HCT116 (cell line): Measurements from ENCODE around the gene VCAM1. TPM values are rescaled to one million over a fixed set of nuclear protein-coding genes. Genes with fewer than 3 reads are reported as not detected.

Source experiments
- ATAC-seq: fragments of 200-7000 bp; cut with Tn5 transposase; 2 replicates; pipeline ENCODE4 v1.9.1; 2020; ENCODE audit warnings: mild to moderate bottlenecking, moderate library complexity
- BruUV-seq: library from RNA; stranded (reverse); fragments of 400-500 nt; replicated peaks from 2 replicates; lab custom pipeline; 2021; lab: Mats Ljungman, UMichigan
- CTCF ChIA-PET: fragments of 300-600 bp; sonication (Branson Sonifier 250); formaldehyde crosslinking; loops from one replicate; lab custom pipeline; 2021; ENCODE audit warnings: antibody characterized with exemption; lab: Charles Lee
- POLR2A ChIA-PET: fragments of 300-600, 350-600 bp; sonication (Branson Sonifier 250); formaldehyde crosslinking; loops from one replicate; lab custom pipeline; 2021; ENCODE audit warnings: antibody characterized with exemption; lab: Charles Lee
- RAD21 ChIA-PET, 2 experiments: fragments of 300-600 bp; sonication (Branson Sonifier 250); formaldehyde crosslinking; loops; one replicate each; lab custom pipeline; 2023; ENCODE audit warnings: low total read pairs in 2 of 2; ENCODE audit not compliant: uncharacterized antibody in 2 of 2, unreplicated experiment in 2 of 2, low non-redundant PET in 1 of 2; lab: Charles Lee
- DNase-seq: peaks from one replicate; pipeline ENCODE4 v3.0.0-alpha.2; 2010; ENCODE audit warnings: low read depth, low spot score
- H2AFZ ChIP-seq: fragments of 200-600 bp; shearing (Covaris generic), sonication (generic); 2 replicates; pipeline ENCODE4 v1.6.1; 2017; ENCODE audit warnings: low read depth, mixed run types, mixed read lengths, antibody characterized with exemption, low read length; ENCODE audit not compliant: poor library complexity, severe bottlenecking
- H3K27ac ChIP-seq: 2 replicates; pipeline ENCODE4 v1.5.1; 2012; ENCODE audit warnings: low read depth, low read length
- H3K27me3 ChIP-seq: fragments of 200-600 bp; sonication (generic); 2 replicates; pipeline ENCODE4 v1.6.1; 2016; ENCODE audit warnings: mixed run types, low read length, mixed read lengths; ENCODE audit not compliant: insufficient read depth
- H3K36me3 ChIP-seq, 2 experiments: fragments of 200-500 bp in 1 of 2; fragments of 200-600 bp in 1 of 2; sonication (Bioruptor generic) in 1 of 2; sonication (generic) in 1 of 2; 2 replicates each; pipeline versions ENCODE4 v1.5.1 to v1.6.1; 2014 to 2016; ENCODE audit warnings: low read length in 2 of 2, inconsistent platforms in 1 of 2, mixed read lengths in 1 of 2, mixed run types in 1 of 2; ENCODE audit not compliant: insufficient read depth in 2 of 2, control insufficient read depth in 1 of 2
- H3K4me1 ChIP-seq, 2 experiments: fragments of 200-600 bp in 1 of 2; sonication (generic) in 1 of 2; 2 replicates each; pipeline versions ENCODE4 v1.5.1 to v1.6.1; 2012 to 2017; ENCODE audit warnings: low read length in 2 of 2, inconsistent platforms in 1 of 2, mild to moderate bottlenecking in 1 of 2, mixed read lengths in 1 of 2, mixed run types in 1 of 2, moderate library complexity in 1 of 2; ENCODE audit not compliant: insufficient read depth in 2 of 2, control insufficient read depth in 1 of 2
- H3K4me2 ChIP-seq: fragments of 200-600 bp; sonication (generic); 2 replicates; pipeline ENCODE4 v1.6.1; 2017; ENCODE audit warnings: mixed run types, low read length, mixed read lengths
- H3K4me3 ChIP-seq, 2 experiments: fragments of 200-600 bp in 1 of 2; sonication (generic) in 1 of 2; replicated peaks in 1 of 2; 2 replicates each; pipeline ENCODE4 v1.5.1; 2011 to 2016; ENCODE audit warnings: low read length in 2 of 2, control low read depth in 1 of 2, low read depth in 1 of 2, mild to moderate bottlenecking in 1 of 2, mixed read lengths in 1 of 2, mixed run types in 1 of 2
- H3K79me2 ChIP-seq: fragments of 200-600 bp; sonication (generic); 2 replicates; pipeline ENCODE4 v1.6.1; 2017; ENCODE audit warnings: mild to moderate bottlenecking, mixed run types, low read length, moderate library complexity, mixed read lengths; ENCODE audit not compliant: insufficient read depth
- H3K9ac ChIP-seq: fragments of 200-600 bp; sonication (generic); 2 replicates; pipeline ENCODE4 v1.6.1; 2016; ENCODE audit warnings: low read length, mixed read lengths
- H3K9me2 ChIP-seq: fragments of 200-600 bp; sonication (generic), shearing (Covaris generic); 2 replicates; pipeline ENCODE4 v1.6.1; 2017; ENCODE audit warnings: mixed run types, mild to moderate bottlenecking, moderate library complexity; ENCODE audit not compliant: insufficient read depth
- H3K9me3 ChIP-seq, 2 experiments: fragments of 200-500 bp in 1 of 2; fragments of 200-600 bp in 1 of 2; sonication (Bioruptor generic) in 1 of 2; sonication (generic) in 1 of 2; 2 replicates each; pipeline ENCODE4 v1.6.1; 2014 to 2017; ENCODE audit warnings: low read length in 2 of 2, mixed read lengths in 2 of 2, inconsistent platforms in 1 of 2, low read depth in 1 of 2, mild to moderate bottlenecking in 1 of 2, mixed run types in 1 of 2, moderate library complexity in 1 of 2; ENCODE audit not compliant: control insufficient read depth in 1 of 2, insufficient read depth in 1 of 2
- H4K20me1 ChIP-seq: fragments of 200-600 bp; sonication (generic), shearing (Covaris generic); 2 replicates; pipeline ENCODE4 v1.6.1; 2017; ENCODE audit warnings: mixed run types, mild to moderate bottlenecking, moderate library complexity; ENCODE audit not compliant: insufficient read depth
- CEBPB ChIP-seq: IDR thresholded peaks from 2 replicates; pipeline ENCODE4 v1.6.1; 2012; ENCODE audit warnings: low read depth
- EGR1 ChIP-seq: IDR thresholded peaks from 2 replicates; pipeline ENCODE4 v1.6.1; 2012; ENCODE audit warnings: low read depth
- EZH2 ChIP-seq: fragments of 200-600 bp; sonication (generic); IDR thresholded peaks from 2 replicates; pipeline ENCODE4 v1.6.1; 2017; ENCODE audit warnings: antibody characterized with exemption, mixed run types
- EZH2phosphoT487 ChIP-seq: fragments of 200-600 bp; IDR thresholded peaks from 2 replicates; pipeline ENCODE4 v1.6.1; 2018; ENCODE audit warnings: antibody characterized with exemption, borderline replicate concordance
- FOSL1 ChIP-seq: IDR thresholded peaks from 2 replicates; pipeline ENCODE4 v1.6.1; 2012; ENCODE audit warnings: low read depth
- JUND ChIP-seq: IDR thresholded peaks from 2 replicates; pipeline ENCODE4 v1.6.1; 2012
- POLR2A ChIP-seq: IDR thresholded peaks from 2 replicates; pipeline ENCODE4 v1.7.0; 2011; ENCODE audit warnings: borderline replicate concordance; ENCODE audit not compliant: insufficient read depth, insufficient read length; ENCODE audit errors: extremely low read depth
- POLR2AphosphoS5 ChIP-seq: IDR thresholded peaks from 2 replicates; pipeline ENCODE4 v1.6.1; 2011; ENCODE audit warnings: mild to moderate bottlenecking, low read depth, low read length, moderate library complexity
- SIN3A ChIP-seq: IDR thresholded peaks from 2 replicates; pipeline ENCODE4 v1.6.1; 2012; ENCODE audit warnings: low read depth
- SP1 ChIP-seq: IDR thresholded peaks from 2 replicates; pipeline ENCODE4 v1.6.1; 2012; ENCODE audit warnings: low read depth
- SRF ChIP-seq: IDR thresholded peaks from 2 replicates; pipeline ENCODE4 v1.6.1; 2012; ENCODE audit warnings: low read depth
- TCF7L2 ChIP-seq: IDR thresholded peaks from 2 replicates; pipeline ENCODE4 v1.7.0; 2011; ENCODE audit warnings: borderline replicate concordance, inconsistent platforms; ENCODE audit not compliant: insufficient read depth, insufficient read length; ENCODE audit errors: extremely low read depth
- YY1 ChIP-seq: IDR thresholded peaks from 2 replicates; pipeline ENCODE4 v1.6.1; 2011; ENCODE audit warnings: low read length, low read depth, moderate library complexity, mild to moderate bottlenecking; ENCODE audit not compliant: insufficient replicate concordance; ENCODE audit errors: extremely low read depth
- ZFX ChIP-seq: fragments of 450-650 bp; IDR thresholded peaks from 2 replicates; pipeline ENCODE4 v1.6.1; 2017
- ZNF274 ChIP-seq: fragments of 200-500 bp; sonication (Bioruptor generic); IDR thresholded peaks from 2 replicates; pipeline ENCODE4 v1.6.1; 2014; ENCODE audit warnings: mild to moderate bottlenecking, low read depth, low read length, inconsistent platforms
- intact Hi-C: fragments of 100-400 bp; cut with micrococcal nuclease; formaldehyde crosslinking; loops from 2 replicates; pipeline ENCODE4 v1.10.0; 2022
- total RNA-seq: library from RNA; stranded (reverse); gene quantifications from one replicate; pipeline ENCODE4 v1.2.1, GENCODE V29; 2021; ENCODE audit not compliant: unreplicated experiment
- TF ChIP-seq, protein P1 (sequence below): IDR thresholded peaks from 2 replicates; pipeline ENCODE4 v1.6.1; 2012
- TF ChIP-seq, protein P2 (sequence below): IDR thresholded peaks from 2 replicates; pipeline ENCODE4 v1.6.1; 2011; ENCODE audit warnings: mild to moderate bottlenecking, low read length, moderate library complexity; ENCODE audit not compliant: insufficient replicate concordance; ENCODE audit errors: extremely low read depth
- TF ChIP-seq, protein P3 (sequence below): IDR thresholded peaks from 2 replicates; pipeline ENCODE4 v1.6.1; 2012
- TF ChIP-seq, protein P4 (sequence below), 3 experiments: fragments of 200-600 bp in 1 of 3; sonication (generic) in 1 of 3; IDR thresholded peaks in 2 of 3; conservative IDR thresholded peaks in 1 of 3; 2 replicates each; pipeline ENCODE4 v1.5.1; 2012 to 2017; ENCODE audit warnings: low read depth in 2 of 3, low read length in 2 of 3, antibody characterized with exemption in 1 of 3, borderline replicate concordance in 1 of 3, control low read depth in 1 of 3, mild to moderate bottlenecking in 1 of 3, mixed read lengths in 1 of 3, mixed run types in 1 of 3, moderate library complexity in 1 of 3; ENCODE audit not compliant: insufficient read depth in 1 of 3
- TF ChIP-seq, protein P5 (sequence below): IDR thresholded peaks from 2 replicates; pipeline ENCODE4 v1.6.1; 2012; ENCODE audit warnings: low read depth

The VCAM1 gene
- total RNA-seq, 1 experiment from 2014 or later = 0.17 TPM

DNA sequence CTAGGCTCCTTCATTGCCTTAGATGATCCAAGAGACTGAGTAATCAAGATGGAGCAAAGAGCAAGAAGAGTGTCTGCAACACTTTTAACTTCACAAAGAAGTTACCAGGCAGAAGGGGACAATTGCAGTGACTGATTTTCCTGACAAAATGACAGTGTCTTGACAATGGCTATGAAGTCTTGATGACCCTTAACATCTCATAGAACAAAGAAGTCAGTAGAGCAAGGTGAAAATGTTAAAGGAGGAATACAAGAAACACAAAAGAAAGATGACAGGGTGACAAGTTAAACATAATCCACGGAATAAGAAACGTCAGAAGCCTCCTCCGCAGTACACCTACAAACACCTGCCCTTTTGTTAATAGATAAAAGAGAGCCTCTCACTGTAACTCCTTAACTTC lies 15.1 kb upstream of the VCAM1 start:
- Histone ChIP-seq H3K27me3 (no peaks in the 10 kb centered on the region), H3K9me3 (no peaks in the 10 kb centered on the region), H3K4me2 (no peak overlapping the region), H3K27ac (no peak overlapping the region), H3K36me3 (no peaks in the 10 kb centered on the region), H3K4me3 (no peak overlapping the region), H3K4me1 (no peaks in the 10 kb centered on the region), H3K79me2 (no peaks in the 10 kb centered on the region), H3K9ac (no peak overlapping the region), H2AFZ (no peak overlapping the region), H4K20me1 (no peaks in the 10 kb centered on the region), H3K9me2 (no peaks in the 10 kb centered on the region)
- intact Hi-C loops = no loop called here
- ATAC-seq (no peak), DNase-seq (no peak)
- ChIA-PET CTCF (no interaction called here), POLR2A (no interaction called here), RAD21 (no interaction called here)
- TF ChIP-seq CEBPB (no peak), TCF7L2 (no peak), POLR2A (no peak), YY1 (no peak), ZNF274 (no peak), SIN3A (no peak), JUND (no peak), POLR2AphosphoS5 (no peak), EZH2 (no peak), SP1 (no peak), EGR1 (no peak), FOSL1 (no peak), ZFX (no peak), EZH2phosphoT487 (no peak), SRF (no peak)
- TF ChIP-seq, protein P1, sequence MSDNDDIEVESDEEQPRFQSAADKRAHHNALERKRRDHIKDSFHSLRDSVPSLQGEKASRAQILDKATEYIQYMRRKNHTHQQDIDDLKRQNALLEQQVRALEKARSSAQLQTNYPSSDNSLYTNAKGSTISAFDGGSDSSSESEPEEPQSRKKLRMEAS = no peak
- TF ChIP-seq, protein P2, sequence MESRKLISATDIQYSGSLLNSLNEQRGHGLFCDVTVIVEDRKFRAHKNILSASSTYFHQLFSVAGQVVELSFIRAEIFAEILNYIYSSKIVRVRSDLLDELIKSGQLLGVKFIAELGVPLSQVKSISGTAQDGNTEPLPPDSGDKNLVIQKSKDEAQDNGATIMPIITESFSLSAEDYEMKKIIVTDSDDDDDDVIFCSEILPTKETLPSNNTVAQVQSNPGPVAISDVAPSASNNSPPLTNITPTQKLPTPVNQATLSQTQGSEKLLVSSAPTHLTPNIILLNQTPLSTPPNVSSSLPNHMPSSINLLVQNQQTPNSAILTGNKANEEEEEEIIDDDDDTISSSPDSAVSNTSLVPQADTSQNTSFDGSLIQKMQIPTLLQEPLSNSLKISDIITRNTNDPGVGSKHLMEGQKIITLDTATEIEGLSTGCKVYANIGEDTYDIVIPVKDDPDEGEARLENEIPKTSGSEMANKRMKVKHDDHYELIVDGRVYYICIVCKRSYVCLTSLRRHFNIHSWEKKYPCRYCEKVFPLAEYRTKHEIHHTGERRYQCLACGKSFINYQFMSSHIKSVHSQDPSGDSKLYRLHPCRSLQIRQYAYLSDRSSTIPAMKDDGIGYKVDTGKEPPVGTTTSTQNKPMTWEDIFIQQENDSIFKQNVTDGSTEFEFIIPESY = no peak
- TF ChIP-seq, protein P3, sequence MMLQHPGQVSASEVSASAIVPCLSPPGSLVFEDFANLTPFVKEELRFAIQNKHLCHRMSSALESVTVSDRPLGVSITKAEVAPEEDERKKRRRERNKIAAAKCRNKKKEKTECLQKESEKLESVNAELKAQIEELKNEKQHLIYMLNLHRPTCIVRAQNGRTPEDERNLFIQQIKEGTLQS = no peak
- TF ChIP-seq, protein P4, sequence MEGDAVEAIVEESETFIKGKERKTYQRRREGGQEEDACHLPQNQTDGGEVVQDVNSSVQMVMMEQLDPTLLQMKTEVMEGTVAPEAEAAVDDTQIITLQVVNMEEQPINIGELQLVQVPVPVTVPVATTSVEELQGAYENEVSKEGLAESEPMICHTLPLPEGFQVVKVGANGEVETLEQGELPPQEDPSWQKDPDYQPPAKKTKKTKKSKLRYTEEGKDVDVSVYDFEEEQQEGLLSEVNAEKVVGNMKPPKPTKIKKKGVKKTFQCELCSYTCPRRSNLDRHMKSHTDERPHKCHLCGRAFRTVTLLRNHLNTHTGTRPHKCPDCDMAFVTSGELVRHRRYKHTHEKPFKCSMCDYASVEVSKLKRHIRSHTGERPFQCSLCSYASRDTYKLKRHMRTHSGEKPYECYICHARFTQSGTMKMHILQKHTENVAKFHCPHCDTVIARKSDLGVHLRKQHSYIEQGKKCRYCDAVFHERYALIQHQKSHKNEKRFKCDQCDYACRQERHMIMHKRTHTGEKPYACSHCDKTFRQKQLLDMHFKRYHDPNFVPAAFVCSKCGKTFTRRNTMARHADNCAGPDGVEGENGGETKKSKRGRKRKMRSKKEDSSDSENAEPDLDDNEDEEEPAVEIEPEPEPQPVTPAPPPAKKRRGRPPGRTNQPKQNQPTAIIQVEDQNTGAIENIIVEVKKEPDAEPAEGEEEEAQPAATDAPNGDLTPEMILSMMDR (IDR thresholded peaks at IDR 0.05 in 2 of 3, conservative IDR thresholded peaks at IDR 0.05 in 1 of 3; ENCODE audit: borderline replicate concordance in 1 of 3, insufficient read depth in 1 of 3, low read depth in 2 of 3, low read length in 2 of 3) = no peak
- TF ChIP-seq, protein P5, sequence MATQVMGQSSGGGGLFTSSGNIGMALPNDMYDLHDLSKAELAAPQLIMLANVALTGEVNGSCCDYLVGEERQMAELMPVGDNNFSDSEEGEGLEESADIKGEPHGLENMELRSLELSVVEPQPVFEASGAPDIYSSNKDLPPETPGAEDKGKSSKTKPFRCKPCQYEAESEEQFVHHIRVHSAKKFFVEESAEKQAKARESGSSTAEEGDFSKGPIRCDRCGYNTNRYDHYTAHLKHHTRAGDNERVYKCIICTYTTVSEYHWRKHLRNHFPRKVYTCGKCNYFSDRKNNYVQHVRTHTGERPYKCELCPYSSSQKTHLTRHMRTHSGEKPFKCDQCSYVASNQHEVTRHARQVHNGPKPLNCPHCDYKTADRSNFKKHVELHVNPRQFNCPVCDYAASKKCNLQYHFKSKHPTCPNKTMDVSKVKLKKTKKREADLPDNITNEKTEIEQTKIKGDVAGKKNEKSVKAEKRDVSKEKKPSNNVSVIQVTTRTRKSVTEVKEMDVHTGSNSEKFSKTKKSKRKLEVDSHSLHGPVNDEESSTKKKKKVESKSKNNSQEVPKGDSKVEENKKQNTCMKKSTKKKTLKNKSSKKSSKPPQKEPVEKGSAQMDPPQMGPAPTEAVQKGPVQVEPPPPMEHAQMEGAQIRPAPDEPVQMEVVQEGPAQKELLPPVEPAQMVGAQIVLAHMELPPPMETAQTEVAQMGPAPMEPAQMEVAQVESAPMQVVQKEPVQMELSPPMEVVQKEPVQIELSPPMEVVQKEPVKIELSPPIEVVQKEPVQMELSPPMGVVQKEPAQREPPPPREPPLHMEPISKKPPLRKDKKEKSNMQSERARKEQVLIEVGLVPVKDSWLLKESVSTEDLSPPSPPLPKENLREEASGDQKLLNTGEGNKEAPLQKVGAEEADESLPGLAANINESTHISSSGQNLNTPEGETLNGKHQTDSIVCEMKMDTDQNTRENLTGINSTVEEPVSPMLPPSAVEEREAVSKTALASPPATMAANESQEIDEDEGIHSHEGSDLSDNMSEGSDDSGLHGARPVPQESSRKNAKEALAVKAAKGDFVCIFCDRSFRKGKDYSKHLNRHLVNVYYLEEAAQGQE = no peak
- no TSS peak for BruUV-seq
